GM18873 (cell line): ENCODE data around the gene HDAC4.

ENCODE experiments used
- ATAC-seq: cut with Tn5 transposase; IDR thresholded peaks from one replicate; pipeline ENCODE4 v1.9.1; 2021; ENCODE audit warnings: mild to moderate bottlenecking, moderate library complexity, moderate number of reproducible peaks; ENCODE audit not compliant: unreplicated experiment, low FRiP score

HDAC4 gene

GRCh38 chr2:239312081-239312511 lies 88.7 kb downstream of the HDAC4 start:
- ATAC-seq, result no peak

- no peak for ATAC-seq
Observed at GRCh38 chr2:239311132-239312040, 89.4 kb downstream of the HDAC4 start.

DNA sequence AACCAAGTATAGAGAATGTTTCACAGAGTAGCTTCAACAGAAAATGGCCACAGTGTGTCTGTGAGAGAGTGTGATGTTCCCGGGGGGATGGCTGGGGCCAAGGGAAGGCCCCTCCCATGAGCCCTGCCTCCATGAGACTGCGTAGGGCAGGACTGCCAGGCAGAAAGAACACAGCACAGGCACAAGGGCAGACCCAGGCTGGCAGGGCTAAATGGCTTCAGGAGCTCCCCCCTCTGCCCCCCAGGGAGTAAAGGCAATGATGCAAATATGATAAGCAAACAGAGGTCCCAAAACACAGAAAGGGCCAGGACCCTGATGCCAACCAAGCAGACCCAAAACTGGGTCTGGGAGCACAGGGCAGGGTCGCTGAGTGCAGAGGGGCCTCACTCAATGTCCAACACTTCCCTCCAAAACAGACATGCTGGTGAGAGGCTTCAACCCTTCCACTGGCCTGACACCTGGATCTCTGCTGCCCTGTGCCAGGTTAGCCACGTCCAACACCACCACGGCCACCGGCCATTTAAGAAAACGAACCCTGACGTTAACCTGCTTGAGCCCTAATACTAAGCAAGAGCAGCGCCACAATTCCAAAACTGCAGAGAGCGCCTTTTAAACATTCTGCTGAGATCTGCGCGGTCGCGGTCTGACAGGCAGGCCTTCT lies 90.3 kb downstream of the HDAC4 start:
- no peak for ATAC-seq

GRCh38 chr2:239309398-239310245 lies 91.2 kb downstream of the HDAC4 start:
- no peak for ATAC-seq

GRCh38 chr2:239308661-239309397 lies 92.0 kb downstream of the HDAC4 start:
- ATAC-seq, result no peak

DNA sequence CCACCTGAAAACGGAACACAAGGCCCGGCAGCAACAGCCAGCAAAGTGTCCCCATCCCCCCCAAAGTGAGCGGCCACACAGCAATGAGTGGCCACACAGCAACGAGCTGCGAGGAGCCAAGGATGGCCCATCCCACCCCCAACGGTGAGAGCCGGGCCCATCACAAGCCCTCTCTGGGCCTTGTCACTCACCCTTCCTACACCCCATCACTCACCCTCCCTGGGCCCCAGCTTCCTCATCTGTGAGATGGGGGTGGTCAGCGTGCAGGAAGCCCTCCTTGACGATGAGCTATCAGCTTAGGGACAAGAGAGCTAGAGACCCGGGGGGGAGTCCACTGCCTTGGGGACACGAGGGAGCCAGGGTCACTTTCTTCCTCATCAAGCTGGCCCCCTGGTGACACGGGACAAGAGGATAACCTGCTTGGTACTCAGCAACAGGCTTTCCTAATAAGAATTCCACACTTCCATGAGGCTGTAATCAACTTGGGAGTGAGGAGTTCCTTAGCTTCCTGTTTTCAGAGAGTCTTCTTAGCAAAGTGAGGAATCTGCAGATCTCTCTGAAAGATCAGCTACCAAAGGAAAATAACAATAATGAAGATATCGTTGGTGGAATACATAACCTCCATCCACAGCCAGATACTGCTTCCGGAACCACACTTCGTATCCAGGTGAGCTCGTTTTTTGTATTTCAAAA lies 92.8 kb downstream of the HDAC4 start:
- no peak for ATAC-seq

DNA sequence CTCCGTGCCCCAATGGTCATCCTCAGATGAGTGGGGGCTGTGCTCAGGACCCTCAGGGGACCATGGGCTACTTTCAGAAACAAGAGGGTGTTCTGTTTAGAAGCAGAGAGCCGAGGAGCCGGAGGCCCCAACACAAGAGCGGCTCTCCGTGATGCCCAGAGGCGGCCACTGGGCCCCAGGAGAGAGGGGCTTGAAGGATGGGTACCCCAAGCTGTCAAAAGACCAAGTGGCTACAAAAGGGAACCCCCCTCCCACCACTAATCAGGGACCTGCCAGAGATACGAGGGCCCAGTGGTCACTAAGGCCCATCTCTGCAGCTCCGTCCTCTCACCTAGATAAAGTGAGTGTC lies 93.6 kb downstream of the HDAC4 start:
- no peak for ATAC-seq

- ATAC-seq, result no peak
Observed at GRCh38 chr2:239306274-239307220, 94.3 kb downstream of the HDAC4 start.

GRCh38 chr2:239305771-239306170 lies 95.0 kb downstream of the HDAC4 start:
- no peak for ATAC-seq

- no peak for ATAC-seq
Observed at GRCh38 chr2:239305222-239305575, 95.6 kb downstream of the HDAC4 start.

DNA sequence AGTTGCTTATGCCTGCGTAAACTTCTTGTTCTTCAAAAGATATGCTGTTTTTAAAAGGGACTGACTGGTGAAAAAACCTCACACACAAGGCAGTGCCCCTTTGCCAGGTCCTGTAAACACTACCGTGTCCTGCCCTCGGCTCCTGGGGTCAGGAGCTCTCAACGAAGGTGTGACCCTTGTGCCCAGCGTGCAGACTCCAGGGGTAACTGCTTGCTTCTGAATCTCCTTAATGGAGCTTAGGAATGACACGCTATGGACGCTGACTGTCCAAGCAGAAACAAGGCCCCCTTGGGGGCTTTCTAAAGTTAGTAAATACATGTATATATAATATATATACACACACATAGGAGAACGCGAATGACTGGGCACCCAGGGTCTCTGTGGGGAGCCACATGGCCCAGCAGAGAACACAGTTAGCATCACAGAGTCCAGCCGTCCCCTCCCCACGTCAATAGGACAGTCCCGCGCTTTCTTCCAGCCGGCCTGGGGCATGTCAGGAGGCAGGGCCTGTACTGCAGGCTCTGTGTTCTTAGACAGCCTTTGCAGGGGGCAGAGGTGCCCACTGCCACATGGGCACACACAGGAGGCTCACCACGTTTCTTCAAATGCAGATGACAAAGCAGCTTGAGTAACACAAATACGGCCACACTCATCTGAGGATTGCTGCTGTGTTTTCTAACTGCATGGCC lies 96.1 kb downstream of the HDAC4 start:
- no peak for ATAC-seq

DNA sequence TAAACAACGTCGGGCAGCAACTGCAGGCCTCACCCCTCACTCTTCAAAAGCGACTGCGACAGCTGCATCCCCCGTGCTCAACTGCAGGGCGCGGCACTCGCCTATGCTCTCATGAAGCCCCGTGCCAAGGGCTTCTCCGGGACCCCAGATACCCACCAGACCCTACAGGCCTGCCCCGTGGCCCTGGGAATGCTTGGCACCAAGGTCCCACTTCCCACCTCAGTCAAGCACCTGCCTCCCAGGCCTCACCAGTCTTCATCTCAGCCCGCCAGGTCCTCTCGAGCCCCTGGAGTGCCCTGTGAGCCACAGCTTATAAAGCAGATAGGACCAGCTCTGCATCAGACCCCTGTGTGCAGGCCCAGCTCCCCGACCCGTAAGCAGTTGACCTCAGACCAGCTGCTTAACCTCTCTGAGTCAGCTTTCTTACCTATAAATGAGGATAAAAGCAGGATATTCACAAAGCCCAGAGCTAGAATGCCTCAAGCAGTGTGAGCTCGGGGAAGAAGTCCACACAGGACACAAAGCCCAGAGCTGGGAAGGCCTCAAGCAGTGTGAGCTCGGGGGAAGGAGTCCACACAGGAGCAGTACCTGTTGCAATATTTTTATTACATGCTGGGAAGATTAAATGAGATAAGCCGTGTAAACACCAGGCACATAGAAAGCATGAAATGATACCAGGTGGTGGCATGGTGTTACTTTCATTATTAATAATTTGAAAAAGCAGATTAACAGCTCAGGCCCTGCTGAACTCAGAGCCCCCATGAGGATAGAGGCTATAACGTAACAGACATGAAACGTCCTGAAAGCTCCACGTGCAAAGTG lies 96.9 kb downstream of the HDAC4 start:
- ATAC-seq, result no peak

GRCh38 chr2:239302808-239303557 lies 97.8 kb downstream of the HDAC4 start:
- ATAC-seq, result no peak

GRCh38 chr2:239302083-239302807 lies 98.6 kb downstream of the HDAC4 start:
- ATAC-seq, result no peak

- no peak for ATAC-seq
Observed at GRCh38 chr2:239300871-239301735, 99.7 kb downstream of the HDAC4 start.
